Natural killer cell (primary cell): ENCODE results near the gene CTDSP2. TPM values are rescaled to one million over a fixed set of nuclear protein-coding genes. Genes with fewer than 3 reads are reported as not detected.
"Not testable (repeated sequence)": the region's sequence is repeated elsewhere in the genome, so short reads cannot be mapped to it uniquely, and the experiment has no call there.

Experiments
- ATAC-seq, 3 donors: fragments of 150-1000 bp in 2 of 3; fragments of 200-7000 bp in 1 of 3; cut with Tn5 transposase; 1 replicate in 1 of 3; 2 replicates in 2 of 3; pipeline ENCODE4 v1.10.0; 2021; ENCODE audit warnings: mild to moderate bottlenecking in 2 of 3, moderate library complexity in 2 of 3
- DNase-seq, 2 donors: peaks; one replicate each; pipeline versions ENCODE4 v3.0.0 to v3.0.0-alpha.2; 2013 to 2021; ENCODE audit warnings: mixed read lengths in 1 of 2
- H3K27ac ChIP-seq: one replicate; pipeline ENCODE4 v1.5.1; 2013; ENCODE audit warnings: mild to moderate bottlenecking, low read length
- H3K27me3 ChIP-seq: one replicate; pipeline ENCODE4 v1.6.1; 2013; ENCODE audit warnings: low read length; ENCODE audit not compliant: control insufficient read depth, insufficient read depth
- H3K36me3 ChIP-seq: one replicate; pipeline ENCODE4 v1.6.1; 2013; ENCODE audit warnings: low read length; ENCODE audit not compliant: control insufficient read depth, insufficient read depth
- H3K4me1 ChIP-seq: one replicate; pipeline ENCODE4 v1.6.1; 2013; ENCODE audit warnings: low read length; ENCODE audit not compliant: control insufficient read depth, insufficient read depth
- H3K4me3 ChIP-seq: one replicate; pipeline ENCODE4 v1.5.1; 2013; ENCODE audit warnings: low read length
- H3K9me3 ChIP-seq: one replicate; pipeline ENCODE4 v1.6.1; 2013; ENCODE audit warnings: low read length; ENCODE audit not compliant: control insufficient read depth, insufficient read depth
- H3K27ac Mint-ChIP-seq, 2 donors: one replicate each; pipeline ENCODE4 v1.8.0; 2022; ENCODE audit warnings: mild to moderate bottlenecking in 2 of 2, mixed read lengths in 2 of 2, moderate library complexity in 1 of 2
- H3K27me3 Mint-ChIP-seq, 2 donors: one replicate each; pipeline ENCODE4 v1.8.0; 2022; ENCODE audit warnings: low read depth in 2 of 2, mixed read lengths in 2 of 2
- H3K36me3 Mint-ChIP-seq: one replicate; pipeline ENCODE4 v1.8.0; 2022; ENCODE audit warnings: mixed read lengths
- H3K4me1 Mint-ChIP-seq, 2 donors: one replicate each; pipeline ENCODE4 v1.8.0; 2022; ENCODE audit warnings: mixed read lengths in 2 of 2
- H3K4me3 Mint-ChIP-seq: one replicate; pipeline ENCODE4 v1.8.0; 2022; ENCODE audit warnings: mild to moderate bottlenecking, moderate library complexity, mixed read lengths
- H3K9me3 Mint-ChIP-seq, 2 donors: one replicate each; pipeline ENCODE4 v1.8.0; 2022; ENCODE audit warnings: mixed read lengths in 2 of 2
- WGBS: methylation state at CpG from one replicate; pipeline ENCODE4 v1.1.7; 2013; ENCODE audit warnings: missing lambda C conversion rate; ENCODE audit not compliant: insufficient coverage; 5-methylcytosine and 5-hydroxymethylcytosine counted together
- intact Hi-C: fragments of 100-400 bp; cut with micrococcal nuclease; formaldehyde crosslinking; loops from one replicate; pipeline ENCODE4 v1.14.2; 2022
- total RNA-seq, 4 donors: library from RNA; stranded (reverse); fragments of 120-200 nt in 1 of 4; gene quantifications; one replicate each; pipeline versions ENCODE4 v1.2.3 to v1.2.4, GENCODE V29; 2013 to 2022
- TF ChIP-seq, protein P1 (sequence below): fragments of 200-600 bp; IDR thresholded peaks from one replicate; pipeline ENCODE4 v1.8.0; 2022; ENCODE audit warnings: antibody characterized with exemption

CTDSP2 gene
- total RNA-seq, 3 donors from 2014 or later (not counting 1 experiment from before 2014, with no cell fraction given), result 93.8 to 135 (median 123) TPM

DNA sequence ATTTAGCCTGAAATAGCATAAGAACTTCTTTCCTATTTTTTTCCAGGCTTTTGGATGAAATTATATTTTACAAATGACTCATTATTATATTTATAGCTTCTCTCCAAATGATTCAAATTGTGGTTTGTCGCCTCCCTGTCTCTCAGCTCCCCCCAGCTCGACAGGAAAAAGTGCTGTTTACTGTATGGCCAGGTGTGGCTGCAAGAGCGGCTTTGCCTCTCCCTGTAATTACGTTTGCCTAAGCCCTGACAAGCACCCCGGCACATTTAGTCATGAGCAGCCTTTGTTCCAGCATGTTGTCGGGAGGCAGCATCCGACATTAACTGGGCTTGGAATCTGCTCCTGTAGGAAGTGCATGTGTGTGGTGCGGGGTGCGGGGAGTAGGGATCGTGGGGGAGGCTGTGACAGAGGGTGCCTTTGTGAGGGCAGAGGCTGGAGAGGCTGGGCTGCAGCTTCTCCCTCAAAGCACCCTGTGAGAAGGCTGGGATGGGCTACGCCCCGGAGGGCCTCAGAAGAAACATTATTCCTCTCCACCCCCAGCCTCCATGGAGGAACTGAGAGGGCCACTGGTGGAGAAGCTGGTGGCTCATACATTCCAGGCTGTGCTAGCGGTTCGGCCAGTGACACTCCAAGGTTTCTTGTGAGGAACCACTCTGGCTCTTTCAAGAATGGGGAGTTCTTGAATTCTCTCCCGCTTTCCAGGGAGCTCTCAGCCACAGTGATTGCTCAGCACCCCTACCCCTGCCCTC, 42.1 kb upstream of the CTDSP2 start:
- 44% methylated on average over 15 of the region's 15 CpGs for WGBS
- Mint-ChIP-seq H3K27me3 (peaks cover 0 to 8% of the 10 kb centered on the region in 2 donors), H3K4me3 (no peak overlapping the region), H3K9me3 (no peaks in the 10 kb centered on the region), H3K36me3 (no peaks in the 10 kb centered on the region), H3K27ac (no peak overlapping the region), H3K4me1 (no peaks in the 10 kb centered on the region)
- ATAC-seq (no peak), DNase-seq (peak in 1 of 2 donors; percentile 49)
- Histone ChIP-seq H3K4me1 (peaks cover 6% of the 10 kb centered on the region), H3K4me3 (no peak overlapping the region), H3K27ac (no peak overlapping the region), H3K27me3 (no peaks in the 10 kb centered on the region), H3K9me3 (peaks cover 4% of the 10 kb centered on the region), H3K36me3 (no peaks in the 10 kb centered on the region)
- TF ChIP-seq, protein P1, sequence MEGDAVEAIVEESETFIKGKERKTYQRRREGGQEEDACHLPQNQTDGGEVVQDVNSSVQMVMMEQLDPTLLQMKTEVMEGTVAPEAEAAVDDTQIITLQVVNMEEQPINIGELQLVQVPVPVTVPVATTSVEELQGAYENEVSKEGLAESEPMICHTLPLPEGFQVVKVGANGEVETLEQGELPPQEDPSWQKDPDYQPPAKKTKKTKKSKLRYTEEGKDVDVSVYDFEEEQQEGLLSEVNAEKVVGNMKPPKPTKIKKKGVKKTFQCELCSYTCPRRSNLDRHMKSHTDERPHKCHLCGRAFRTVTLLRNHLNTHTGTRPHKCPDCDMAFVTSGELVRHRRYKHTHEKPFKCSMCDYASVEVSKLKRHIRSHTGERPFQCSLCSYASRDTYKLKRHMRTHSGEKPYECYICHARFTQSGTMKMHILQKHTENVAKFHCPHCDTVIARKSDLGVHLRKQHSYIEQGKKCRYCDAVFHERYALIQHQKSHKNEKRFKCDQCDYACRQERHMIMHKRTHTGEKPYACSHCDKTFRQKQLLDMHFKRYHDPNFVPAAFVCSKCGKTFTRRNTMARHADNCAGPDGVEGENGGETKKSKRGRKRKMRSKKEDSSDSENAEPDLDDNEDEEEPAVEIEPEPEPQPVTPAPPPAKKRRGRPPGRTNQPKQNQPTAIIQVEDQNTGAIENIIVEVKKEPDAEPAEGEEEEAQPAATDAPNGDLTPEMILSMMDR, result no peak
- intact Hi-C loops, result no loop called here

DNA sequence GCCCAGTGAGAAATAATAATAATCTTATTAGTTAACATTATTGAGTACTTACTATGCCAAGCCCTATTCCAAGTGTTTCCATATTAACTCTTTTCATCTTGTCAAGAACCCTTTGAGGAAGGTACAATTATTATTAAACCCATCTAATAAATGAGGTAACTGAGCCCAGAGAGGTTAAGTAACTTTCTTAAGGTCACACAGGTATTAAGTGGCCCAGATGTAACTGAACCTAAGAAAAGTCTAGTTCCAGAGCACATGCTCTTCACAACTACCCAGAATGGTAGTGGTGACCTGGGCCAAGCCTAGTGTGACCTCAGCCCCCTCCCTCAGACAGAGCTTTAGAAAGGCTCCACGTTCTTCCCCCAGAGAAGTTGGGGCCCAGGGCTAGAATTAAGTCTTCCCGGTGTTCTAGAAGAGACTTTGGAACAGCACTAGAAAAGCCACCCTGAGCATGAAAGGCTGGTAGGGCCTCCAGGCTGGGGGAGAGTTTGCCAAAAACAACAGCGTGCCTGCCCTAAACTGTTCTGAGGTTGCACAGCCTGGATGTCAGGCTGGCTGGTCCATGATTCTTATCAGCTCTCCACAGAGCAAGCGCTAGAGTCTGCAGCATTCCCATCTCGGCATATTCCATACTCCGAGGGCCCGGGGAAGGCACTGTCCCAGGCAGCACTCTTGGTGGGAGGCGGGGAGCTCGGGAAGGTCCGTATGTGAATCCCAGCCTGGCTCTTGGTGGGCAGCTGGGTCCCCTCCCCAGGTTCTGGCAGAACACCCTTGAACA, 41.3 kb upstream of the CTDSP2 start:
- intact Hi-C loops, result no loop called here
- no peaks in the 10 kb centered on the region for H3K27me3 ChIP-seq
- H3K27ac ChIP-seq, result no peak overlapping the region
- H3K4me3 ChIP-seq, result no peak overlapping the region
- 73% methylated on average over 10 of the region's 10 CpGs for WGBS
- DNase-seq (no peak), ATAC-seq (no peak)
- H3K9me3 ChIP-seq, result peaks cover 4% of the 10 kb centered on the region
- no peak overlapping the region for H3K4me3 Mint-ChIP-seq
- peaks cover 6% of the 10 kb centered on the region for H3K4me1 ChIP-seq
- TF ChIP-seq, protein P1, result no peak
- H3K36me3 Mint-ChIP-seq, result no peaks in the 10 kb centered on the region
- no peaks in the 10 kb centered on the region for H3K36me3 ChIP-seq
- H3K27me3 Mint-ChIP-seq, result peaks cover 0 to 8% of the 10 kb centered on the region in 2 donors
- H3K4me1 Mint-ChIP-seq, result no peaks in the 10 kb centered on the region
- no peak overlapping the region for H3K27ac Mint-ChIP-seq
- H3K9me3 Mint-ChIP-seq, result no peaks in the 10 kb centered on the region

DNA sequence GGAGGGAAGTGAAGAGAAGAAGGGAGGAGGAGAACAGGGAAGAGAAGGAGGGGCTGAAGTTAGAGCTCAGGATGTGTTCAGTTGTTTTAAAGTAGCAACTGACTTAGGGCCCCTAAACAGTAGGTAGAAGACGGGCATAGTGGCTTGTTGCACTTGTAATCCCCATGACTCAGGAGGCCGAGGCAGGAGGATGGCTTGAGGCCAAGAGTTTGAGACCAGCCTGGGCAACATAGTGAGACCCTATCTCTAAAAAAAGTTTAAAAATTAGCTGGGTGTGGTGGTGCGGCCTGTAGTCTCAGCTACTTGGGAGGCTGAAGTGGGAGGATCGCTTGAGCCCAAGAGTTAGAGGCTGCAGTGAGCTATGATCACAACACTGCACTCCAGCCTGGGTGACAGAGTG, 40.4 kb upstream of the CTDSP2 start:
- ATAC-seq, H3K4me3 Mint-ChIP-seq, H3K27ac Mint-ChIP-seq, H3K36me3 ChIP-seq, H3K4me1 Mint-ChIP-seq, H3K27me3 Mint-ChIP-seq, H3K4me3 ChIP-seq, DNase-seq, H3K9me3 ChIP-seq, H3K4me1 ChIP-seq, H3K27me3 ChIP-seq, H3K9me3 Mint-ChIP-seq, H3K36me3 Mint-ChIP-seq, intact Hi-C loops, H3K27ac ChIP-seq: not testable (repeated sequence)
- WGBS, result 95% methylated on average over 4 of the region's 4 CpGs

DNA sequence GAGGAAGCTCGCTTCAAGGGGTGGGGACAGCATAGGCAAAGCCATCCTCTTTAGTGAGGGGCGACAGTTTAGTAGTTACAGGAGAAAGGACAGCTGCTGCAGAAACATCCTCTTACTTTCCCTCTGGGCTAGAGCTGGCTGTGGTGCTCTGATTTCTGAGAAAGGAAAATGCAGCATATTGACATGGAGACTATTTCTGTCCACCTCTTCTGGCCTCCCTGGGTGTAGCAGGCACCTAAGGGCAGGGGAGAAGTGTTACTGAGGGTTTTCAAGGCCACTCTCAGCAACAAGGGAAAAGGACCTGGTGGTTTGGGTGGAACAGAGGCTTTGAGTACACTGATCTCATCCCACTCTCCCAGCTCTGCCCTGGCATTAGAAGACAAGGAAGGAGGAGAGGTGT, 40.0 kb upstream of the CTDSP2 start:
- H3K9me3 ChIP-seq, result peaks cover 4% of the 10 kb centered on the region
- DNase-seq (no peak), ATAC-seq (no peak)
- no peak overlapping the region for H3K27ac Mint-ChIP-seq
- H3K36me3 ChIP-seq, result no peaks in the 10 kb centered on the region
- H3K36me3 Mint-ChIP-seq, result no peaks in the 10 kb centered on the region
- H3K27ac ChIP-seq, result no peak overlapping the region
- TF ChIP-seq, protein P1, result no peak
- intact Hi-C loops, result no loop called here
- H3K4me3 ChIP-seq, result no peak overlapping the region
- no peaks in the 10 kb centered on the region for H3K4me1 Mint-ChIP-seq
- H3K4me3 Mint-ChIP-seq, result no peak overlapping the region
- WGBS, result 90% methylated on average over 2 of the region's 2 CpGs
- H3K9me3 Mint-ChIP-seq, result no peaks in the 10 kb centered on the region
- peaks cover 6% of the 10 kb centered on the region for H3K4me1 ChIP-seq
- peaks cover 0 to 2% of the 10 kb centered on the region in 2 donors for H3K27me3 Mint-ChIP-seq
- no peaks in the 10 kb centered on the region for H3K27me3 ChIP-seq
